Activated effector memory CD4-positive, alpha-beta T cell treated with Interleukin-2 at 50 U/mL for 16 hours (primary cell): ENCODE measurements around the gene NTRK1.

Experiments
- DNase-seq: peaks from one replicate; pipeline ENCODE4 v3.0.0-alpha.2; 2020

NTRK1 gene

DNA sequence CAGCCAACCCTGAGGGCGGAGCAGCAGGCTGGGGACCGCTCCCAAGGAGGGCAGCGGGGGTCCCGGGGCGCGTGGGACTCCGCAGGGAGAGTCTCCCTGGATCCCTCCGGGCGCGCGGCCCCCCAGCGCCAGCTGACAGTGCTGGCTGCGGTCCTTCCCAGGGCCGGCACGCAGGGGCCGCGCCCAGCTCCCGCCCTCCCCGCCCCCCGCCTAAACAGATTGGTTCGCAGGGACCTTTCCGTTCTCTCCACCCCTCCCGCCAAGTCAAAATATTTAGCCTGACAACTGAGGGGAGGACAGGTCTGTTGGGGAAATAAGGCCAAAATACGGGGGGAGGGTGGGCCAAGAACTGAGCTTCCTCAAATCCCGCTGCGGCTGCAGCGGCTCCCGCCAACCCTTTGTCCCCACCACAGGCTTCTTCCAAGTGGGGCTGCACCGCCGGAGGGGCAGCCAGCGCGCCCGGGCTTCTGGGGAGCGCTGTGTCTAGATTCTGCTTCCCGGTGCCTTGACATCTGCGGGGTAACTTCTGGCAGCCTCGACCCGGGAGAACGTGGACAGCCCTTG is 1.6 kb upstream of the NTRK1 start, which contains the start of gene INSRR:
INSRR (minus strand) TSS at position 159 of the 564 bp plus-strand sequence. CDS start 496 bp downstream, outside the sequence.
- no peak for DNase-seq

DNA sequence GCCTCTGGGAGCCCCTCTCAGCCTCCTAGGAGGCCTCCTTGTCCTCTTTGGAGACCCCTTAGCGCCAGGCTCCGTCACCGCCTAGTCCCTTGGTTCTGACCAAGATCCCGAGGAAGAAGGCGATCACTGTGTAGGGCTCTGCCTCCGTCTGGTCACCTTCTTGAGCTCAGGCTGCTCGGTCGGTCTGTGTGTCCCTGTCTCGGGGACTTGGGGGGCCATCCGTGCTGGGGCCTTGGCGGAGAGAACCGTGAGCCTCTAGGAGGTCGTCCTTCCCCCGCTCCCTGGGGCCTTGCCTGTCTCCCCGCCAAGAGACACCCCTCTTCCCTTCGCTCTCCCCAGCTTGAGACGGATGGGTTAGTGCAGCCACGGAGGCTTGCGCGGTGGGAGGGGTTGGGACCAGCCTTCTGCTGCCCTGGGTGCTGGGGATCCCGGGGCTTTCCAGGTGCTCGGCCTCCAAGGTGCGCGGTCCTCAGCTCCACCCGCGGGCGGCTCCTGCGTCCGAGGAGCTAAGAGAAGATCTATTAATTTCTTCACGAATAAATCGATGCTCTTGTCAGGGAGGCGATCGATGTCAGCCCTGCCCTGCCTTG is 1.0 kb upstream of the NTRK1 start:
- DNase-seq: peak; percentile 15

DNA sequence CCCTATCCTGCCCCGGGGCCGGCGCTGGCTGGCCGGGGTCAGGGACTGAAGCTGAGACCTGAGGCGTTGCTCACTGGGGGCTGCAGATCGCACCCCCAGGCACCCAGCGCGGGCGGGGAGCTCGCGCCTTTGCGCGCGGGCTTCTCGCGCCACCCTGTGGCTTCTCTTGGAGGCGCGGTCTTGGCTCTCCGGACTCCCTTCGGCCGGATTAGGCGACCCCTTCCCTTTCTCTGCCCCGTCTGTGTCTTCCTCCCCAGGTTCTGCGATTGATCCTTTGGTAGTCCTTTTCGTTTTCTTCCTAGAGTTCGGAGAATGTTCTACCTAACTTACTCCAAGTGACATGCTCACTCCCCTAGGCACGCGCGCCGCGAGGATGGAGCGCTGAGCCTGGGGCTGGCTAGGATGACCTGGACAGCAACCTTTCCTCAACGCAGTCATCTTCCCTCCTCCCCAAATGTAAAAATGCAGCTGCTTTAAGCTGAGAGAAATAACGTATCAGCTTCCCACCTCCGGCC is 495 bp upstream of the NTRK1 start:
- peak; percentile 49 for DNase-seq

DNA sequence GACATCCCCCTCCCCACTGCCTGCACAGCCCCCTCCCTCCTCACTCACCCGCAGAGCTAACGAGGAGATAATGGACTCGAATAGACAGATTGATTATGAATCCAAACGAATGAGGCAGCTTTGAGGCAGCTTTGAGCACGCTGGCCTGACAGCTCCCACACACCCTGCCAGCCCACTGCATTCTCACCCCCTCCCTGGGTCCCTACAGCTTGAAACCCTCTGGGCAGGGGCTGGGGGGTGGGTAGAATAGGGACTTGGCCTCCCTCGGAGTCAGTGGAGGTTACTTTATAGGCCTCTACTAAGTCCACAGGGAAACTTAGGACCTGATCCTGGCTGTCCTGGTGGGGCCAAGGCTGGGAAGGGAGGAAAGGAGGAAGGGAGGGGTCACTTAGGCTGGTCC is 1.9 kb downstream of the NTRK1 start:
- no peak for DNase-seq

DNA sequence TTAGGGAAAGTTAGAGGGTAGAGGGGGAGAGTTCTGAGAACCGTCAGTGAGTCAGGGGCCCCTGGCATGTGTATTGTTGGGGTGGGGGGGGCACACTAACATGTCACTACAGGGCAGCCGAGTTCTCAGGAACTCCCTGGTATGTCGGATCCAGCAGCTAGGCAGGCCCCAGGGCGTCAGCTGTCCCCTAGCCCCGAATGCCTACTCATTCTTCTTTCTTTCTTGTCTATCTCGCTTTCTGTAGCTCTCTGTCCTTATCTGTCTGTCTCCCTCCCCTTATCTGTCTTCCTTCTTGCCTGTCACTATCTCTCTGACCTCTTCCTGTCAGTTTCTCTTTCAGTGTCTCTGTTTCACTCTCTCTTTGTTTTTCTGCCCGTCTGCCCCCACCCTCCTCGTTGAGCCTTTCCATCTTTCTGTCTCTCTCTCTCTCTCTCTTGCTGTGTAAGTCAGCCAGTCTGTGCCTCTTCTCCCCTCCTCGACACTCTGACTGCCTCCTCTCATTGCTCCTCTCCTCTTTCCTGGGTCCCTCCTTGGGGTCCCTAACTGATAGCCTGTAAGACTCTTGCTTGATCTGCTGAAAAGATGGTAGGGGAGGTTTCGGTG is 2.4 kb downstream of the NTRK1 start:
- no peak for DNase-seq

DNA sequence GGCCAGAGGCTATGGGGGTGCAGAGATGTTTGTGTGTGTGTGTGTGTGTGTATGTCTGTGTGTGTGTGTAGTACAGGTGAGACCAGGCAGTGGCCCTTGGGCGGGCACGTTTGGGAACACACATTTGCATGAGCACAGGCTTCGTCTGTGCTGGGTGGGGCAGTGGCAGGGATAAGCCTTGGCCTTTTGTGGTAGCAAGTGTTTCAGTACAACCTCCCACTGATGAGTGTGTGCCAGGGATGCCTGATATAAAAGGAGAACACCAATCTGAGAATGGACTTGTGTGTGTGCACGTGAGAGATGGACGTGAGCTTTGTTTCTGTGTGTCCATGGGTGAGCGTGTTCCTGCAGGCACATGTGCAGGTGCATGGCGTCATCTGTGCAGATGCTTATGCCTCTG is 3.0 kb downstream of the NTRK1 start:
- no peak for DNase-seq

DNA sequence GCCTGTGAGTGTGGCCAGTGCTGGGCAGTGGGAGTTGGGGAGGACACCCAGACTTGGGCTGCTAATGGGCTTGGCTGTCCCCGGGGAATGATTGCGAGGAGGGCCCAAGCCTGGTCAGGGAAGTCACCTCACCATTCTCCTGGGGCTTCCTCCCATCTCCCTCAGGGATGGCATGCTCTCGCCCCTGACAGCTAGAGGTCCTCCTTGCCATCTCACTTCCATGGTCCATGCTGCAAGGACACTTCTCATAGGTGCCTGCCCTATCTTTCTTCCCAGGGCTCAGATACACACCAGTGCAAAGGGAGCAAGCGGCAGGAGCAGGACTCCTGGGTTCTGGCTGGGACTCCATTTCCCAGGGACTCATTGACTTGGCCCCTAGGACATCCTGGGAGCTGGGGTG is 4.1 kb downstream of the NTRK1 start:
- no peak for DNase-seq

DNA sequence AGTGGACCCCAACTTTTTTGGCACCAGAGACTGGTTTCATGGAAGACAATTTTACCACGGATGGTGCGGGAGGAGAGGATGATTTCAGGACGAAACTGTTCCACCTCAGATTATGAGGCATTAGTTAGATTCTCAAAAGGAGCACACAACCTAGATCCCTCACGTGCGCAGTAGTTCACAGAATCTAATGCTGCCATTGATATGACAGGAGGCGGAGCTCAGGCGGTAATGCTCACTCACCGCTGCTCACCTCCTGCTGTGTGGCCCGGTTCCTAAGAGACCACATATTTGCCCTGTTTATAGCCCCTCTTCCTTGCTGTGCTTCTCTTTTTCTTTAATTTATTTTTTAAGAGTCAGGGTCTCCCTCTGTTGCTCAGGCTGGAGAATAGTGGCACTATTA is 4.6 kb downstream of the NTRK1 start:
- no peak for DNase-seq

DNA sequence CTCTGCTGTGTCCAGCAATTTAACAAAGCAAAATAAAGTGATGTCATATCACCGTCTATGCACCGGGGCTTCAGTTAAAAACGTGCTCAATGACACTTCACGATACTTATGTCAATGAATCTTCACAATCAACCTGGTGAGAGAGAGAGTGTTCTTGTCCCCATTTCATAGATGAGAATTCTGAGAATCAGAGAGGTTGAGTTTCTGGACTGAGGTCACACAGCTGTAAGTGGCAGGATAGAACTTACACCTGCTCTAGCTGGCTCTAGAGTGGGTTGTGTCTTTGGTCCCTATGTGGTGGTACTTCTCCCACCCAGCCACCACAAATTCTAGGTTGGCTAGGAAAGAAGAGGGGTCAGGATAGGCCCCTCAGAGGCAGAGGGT is 5.2 kb downstream of the NTRK1 start:
- no peak for DNase-seq

DNA sequence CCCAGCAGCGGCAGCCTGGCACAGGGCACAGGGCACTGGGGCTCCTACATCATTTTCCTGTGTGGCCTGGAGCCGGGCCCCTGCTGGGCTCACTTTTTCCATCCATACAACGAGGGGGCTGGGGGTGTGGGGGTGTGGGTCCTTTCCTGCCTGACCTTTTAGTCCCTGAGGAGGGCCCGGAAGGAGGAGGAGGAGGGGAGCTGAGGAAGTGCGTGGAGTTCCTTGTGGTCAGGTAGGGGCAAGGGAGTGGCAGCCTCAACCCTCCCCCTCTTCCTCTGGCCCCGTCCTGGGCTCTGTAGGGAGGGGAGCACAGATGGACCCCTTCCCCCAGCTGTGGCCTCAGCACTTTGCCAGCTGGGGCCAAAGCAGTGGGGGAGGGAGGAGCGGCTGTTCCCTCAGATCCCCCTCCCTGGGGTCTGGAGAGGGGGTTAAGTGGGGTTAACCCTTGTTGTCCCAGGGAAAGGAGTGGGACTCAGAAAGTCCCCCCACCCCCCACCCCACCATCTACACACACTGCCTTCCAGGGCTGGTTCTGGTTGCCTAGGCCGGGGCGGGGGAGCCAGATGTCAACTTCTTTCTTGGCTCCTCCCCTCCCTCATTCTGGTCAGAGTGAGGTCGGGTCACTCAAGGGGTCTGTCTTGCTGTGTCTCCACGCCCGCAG is 5.7 kb downstream of the NTRK1 start:
- no peak for DNase-seq

DNA sequence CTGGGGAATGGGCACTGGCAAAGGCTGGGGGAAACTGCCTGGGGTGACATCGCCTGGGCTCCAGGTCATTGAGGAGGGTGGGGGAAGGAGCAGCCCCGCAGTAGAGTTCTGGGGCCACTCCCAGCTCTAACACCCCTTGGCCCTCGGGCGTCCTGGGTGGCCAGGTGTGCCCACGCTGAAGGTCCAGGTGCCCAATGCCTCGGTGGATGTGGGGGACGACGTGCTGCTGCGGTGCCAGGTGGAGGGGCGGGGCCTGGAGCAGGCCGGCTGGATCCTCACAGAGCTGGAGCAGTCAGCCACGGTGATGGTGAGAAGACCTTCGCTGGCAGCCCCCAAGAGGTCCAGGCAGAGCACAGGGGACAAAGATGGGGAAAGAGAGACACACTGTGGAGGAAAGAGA is 7.7 kb downstream of the NTRK1 start:
- no peak for DNase-seq

DNA sequence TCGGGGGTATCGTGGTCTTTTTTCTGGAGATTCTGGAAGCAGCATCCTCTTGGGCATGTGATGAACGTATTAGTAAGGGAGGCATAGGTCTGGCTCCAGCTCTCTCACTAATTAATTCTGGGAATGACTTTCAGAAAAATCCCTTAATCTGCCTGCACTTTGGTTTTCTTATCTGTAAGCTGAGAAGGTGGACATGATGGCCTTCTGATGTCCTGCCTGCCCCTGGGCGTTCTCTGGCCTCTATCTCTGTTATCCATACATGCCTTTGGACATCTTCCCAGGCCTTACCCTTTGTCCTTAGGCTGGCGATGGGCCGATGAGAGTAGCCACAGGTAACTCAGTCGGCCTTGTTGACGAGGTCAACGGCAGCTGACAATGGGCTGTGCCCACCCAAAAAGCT is 8.8 kb downstream of the NTRK1 start:
- no peak for DNase-seq

DNA sequence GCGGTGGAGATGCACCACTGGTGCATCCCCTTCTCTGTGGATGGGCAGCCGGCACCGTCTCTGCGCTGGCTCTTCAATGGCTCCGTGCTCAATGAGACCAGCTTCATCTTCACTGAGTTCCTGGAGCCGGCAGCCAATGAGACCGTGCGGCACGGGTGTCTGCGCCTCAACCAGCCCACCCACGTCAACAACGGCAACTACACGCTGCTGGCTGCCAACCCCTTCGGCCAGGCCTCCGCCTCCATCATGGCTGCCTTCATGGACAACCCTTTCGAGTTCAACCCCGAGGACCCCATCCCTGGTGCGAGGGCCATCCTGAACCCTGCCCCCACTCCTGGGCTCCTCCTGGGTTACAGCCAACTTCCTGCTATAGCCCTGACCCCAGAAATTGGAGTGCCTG is 13.0 kb downstream of the NTRK1 start:
- DNase-seq: no peak

DNA sequence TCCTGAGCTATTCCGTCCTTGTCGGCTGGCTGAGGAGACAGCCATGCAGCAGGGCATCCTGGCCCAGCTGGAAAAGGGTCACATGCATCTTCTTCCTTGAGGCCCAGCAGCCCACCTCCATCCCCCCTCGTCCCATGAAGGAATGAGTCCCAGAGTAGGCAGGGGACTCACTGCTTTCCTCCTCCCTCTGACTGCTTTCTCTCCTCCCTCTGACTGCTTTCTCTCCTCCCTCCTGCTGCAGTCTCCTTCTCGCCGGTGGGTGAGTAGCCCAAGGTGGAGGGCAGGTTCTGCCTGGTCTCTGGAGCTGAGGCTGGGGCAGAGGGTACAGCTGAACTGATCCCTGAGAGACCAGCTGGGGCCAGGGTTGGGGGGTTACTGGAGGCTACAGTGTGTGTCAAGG is 13.5 kb downstream of the NTRK1 start:
- DNase-seq: no peak

DNA sequence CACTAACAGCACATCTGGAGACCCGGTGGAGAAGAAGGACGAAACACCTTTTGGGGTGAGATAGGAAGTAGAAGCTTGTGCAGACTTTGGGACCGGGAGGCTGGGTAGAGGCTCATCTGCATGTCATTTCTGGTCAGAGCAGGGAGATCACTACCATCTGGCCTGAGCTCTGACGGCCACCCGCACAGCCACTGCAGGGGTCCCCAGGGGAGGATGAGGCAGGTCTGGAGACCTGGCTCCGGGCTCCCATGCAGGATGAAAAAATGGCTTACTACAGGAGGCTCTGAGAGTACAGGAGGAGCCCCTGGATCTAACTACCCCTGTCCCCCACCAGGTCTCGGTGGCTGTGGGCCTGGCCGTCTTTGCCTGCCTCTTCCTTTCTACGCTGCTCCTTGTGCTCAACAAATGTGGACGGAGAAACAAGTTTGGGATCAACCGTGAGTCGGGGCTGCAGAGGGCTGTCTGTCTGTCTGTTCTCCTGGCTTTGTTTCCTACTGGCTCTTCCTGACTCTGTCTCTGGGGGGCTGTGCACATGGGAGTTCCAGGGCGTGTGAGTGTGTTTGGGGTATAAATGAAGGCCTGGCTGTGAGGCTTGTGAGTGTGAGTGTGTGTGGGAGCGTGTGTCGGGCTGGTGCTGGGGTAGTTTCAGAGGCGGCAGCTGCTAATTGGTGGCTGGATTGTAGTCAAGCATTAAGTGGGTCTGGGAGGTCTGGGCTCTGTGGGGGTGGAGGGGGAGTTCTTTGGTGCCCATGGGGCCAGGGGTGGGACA is 14.1 kb downstream of the NTRK1 start:
- no peak for DNase-seq

DNA sequence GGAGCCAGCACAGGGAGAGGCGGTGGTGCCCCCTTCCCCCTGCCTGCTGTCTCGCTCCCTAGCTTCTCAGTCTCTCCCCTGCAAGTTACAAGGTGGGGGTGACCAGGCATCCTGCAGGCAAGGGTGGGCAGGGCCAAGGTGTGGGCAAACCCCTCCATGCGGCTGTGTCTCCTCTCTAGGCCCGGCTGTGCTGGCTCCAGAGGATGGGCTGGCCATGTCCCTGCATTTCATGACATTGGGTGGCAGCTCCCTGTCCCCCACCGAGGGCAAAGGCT is 14.6 kb downstream of the NTRK1 start:
- DNase-seq: no peak

DNA sequence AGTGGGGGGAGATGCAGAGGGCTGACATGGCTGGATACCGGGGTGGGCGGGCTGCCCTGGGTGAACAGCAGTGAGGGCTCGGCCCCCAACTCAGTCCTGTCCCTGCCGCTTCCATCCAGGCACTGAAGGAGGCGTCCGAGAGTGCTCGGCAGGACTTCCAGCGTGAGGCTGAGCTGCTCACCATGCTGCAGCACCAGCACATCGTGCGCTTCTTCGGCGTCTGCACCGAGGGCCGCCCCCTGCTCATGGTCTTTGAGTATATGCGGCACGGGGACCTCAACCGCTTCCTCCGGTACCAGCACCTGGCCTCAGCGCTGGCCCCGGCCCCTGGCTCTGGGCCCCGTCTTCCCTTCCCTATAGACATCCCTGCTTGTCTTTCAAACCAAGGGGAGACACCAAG is 15.6 kb downstream of the NTRK1 start:
- no peak for DNase-seq

DNA sequence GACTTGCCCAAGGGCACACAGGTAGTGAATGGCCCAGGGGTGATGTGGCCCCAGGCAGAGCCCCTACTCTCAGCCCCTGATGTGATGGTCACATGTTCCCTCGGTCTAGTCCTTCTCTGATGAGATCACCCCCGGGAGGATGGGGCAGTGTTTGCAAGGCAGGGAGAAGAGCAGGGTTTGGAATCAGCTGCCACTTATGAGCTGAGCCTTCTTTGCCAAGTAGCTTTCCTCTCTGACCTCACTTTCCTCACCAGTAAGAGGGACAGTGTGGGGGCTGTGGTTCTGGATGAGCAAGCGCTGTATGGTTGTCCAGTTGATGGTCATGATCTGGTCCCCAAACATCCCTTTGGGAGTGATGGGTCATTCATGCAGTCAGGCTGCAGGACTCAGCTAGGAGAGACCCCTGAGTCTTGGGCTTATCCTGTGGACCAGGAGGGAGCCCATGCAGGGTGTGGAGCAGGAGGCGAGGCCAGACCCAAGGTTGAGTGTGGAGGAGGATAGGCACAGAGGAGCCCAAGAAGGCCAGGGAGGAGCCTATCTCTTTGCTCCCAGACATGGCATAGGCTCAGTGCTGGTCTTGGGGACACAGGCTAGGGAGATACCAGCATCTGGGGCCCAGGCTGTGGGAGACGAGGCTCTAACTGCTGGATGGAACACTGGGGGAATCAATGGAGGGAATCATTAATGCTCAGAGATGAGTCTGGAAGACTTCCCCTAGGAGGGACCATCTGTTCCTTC is 16.9 kb downstream of the NTRK1 start:
- no peak for DNase-seq

DNA sequence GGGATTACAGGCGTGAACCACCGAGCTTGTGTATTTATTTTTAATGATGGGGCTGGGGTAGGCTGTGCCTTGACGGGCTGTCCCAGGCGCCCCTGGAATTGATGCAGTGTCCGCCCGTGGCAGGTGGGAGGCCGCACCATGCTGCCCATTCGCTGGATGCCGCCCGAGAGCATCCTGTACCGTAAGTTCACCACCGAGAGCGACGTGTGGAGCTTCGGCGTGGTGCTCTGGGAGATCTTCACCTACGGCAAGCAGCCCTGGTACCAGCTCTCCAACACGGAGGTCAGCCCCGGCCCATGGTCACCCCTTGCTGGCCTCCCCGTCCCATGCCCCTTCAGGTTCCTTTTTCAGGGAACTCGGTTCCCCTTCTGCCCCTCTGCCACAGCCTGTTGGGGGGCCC is 19.2 kb downstream of the NTRK1 start:
- DNase-seq: no peak

DNA sequence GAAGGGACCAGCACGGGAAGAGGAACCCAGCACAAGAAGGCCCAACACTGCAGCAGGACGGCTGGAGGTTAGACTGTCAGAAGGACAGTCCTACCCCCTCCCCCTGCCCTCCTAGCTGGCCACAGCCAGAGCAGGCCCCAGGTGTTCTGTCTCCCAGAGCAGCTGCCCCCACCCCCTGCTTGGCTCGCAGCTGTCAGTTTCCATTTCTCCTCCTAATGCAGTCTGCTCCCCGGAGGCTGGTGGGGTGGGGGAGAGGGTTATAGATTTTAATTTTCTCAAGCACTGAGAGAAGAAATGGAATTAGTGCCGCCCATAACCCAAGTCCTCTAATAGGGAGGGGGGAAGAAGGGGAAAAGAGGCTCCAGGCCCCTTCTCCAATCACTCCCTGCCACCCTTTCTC is 19.8 kb downstream of the NTRK1 start:
- DNase-seq: no peak

DNA sequence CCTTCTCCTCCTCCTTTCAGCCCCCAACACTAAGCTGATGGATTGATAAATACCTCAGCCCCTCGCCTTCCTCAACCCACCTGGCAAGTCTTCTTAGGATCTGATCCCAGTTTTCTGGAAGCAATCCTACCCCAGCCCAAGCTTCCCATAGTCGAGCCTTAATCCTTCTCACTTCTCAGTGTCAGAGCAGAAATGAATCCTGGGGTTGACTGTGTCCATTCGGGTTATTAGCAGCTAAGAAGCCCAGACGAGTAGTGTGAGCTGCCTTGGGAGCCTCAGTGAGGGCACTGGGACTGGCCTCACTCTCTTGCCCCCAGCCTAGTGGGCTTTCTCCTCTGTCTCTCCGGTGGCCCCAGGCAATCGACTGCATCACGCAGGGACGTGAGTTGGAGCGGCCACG is 20.4 kb downstream of the NTRK1 start:
- no peak for DNase-seq

DNA sequence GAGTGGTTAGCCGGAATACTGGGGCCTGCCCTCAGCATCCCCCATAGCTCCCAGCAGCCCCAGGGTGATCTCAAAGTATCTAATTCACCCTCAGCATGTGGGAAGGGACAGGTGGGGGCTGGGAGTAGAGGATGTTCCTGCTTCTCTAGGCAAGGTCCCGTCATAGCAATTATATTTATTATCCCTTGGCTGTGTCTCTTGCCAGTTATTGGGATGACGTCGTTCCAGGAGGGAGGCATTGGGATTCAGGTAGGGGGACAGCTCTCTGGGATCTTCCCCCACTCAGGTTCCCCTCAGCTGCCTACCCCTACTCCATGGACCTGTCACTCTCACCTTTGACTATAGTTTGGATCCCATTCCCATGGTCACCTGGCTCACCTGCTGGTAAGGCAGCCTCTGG is 21.0 kb downstream of the NTRK1 start:
- no peak for DNase-seq

DNA sequence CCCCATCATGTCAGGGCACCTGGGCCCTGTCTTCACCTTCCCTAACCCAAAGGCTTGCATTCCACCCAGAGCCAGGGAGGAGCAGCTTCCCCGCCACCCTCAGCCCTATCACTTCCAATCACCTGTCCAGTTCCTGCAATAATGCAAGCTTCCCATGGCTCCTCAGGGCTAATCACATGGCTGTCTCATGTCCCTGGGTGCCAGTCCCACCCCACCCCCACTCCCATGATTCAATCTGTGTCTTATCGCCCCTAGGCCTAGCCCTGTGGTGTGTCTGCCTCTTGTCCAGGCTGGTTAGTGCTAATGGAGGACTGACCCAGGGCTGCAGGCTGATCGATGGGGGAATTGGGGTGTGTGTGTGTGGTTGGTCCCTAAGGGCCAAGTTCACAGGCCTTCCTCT is 21.9 kb downstream of the NTRK1 start:
- no peak for DNase-seq
